BJ (cell line): ENCODE data around the gene C1QTNF12. TPM values are rescaled to one million over a fixed set of nuclear protein-coding genes. Genes with fewer than 3 reads are reported as not detected.

Source experiments
- CTCF ChIA-PET: fragments of 350-600 bp; formaldehyde crosslinking; extraction: SDS; loops from one replicate; lab custom pipeline; 2021; ENCODE audit warnings: antibody characterized with exemption, inconsistent platforms; lab: Yijun Ruan, JAX
- POLR2A ChIA-PET: fragments of 300-600 bp; sonication (Branson Sonifier 250); formaldehyde crosslinking; extraction: SDS; loops from one replicate; lab custom pipeline; 2021; ENCODE audit warnings: antibody characterized with exemption; lab: Charles Lee
- DNase-seq: peaks from one replicate; pipeline ENCODE4 v3.0.0-alpha.2; 2011; ENCODE audit warnings: low read depth
- H3K27me3 ChIP-seq: 2 replicates; pipeline ENCODE4 v1.6.0; 2011; ENCODE audit warnings: low read length; ENCODE audit not compliant: control insufficient read depth, insufficient read depth
- H3K36me3 ChIP-seq: 2 replicates; pipeline ENCODE4 v1.5.1; 2011; ENCODE audit warnings: low read length; ENCODE audit not compliant: control insufficient read depth, insufficient read depth
- H3K4me3 ChIP-seq: 2 replicates; pipeline ENCODE4 v1.5.1; 2011; ENCODE audit warnings: low read depth, mild to moderate bottlenecking, control low read depth, low read length
- CTCF ChIP-seq: IDR thresholded peaks from 2 replicates; pipeline ENCODE4 v1.5.1; 2011; ENCODE audit warnings: low read depth, mild to moderate bottlenecking, control low read depth, inconsistent platforms, low read length, moderate library complexity; ENCODE audit not compliant: insufficient read depth
- polyA plus RNA-seq: library from polyadenylated mRNA; depleted of rRNA; stranded (reverse); fragments of >200 nt; gene quantifications from 2 replicates; pipeline ENCODE4 v1.2.3, GENCODE V29; 2011

Gene C1QTNF12
- polyA plus RNA-seq, 1 experiment = 0.42 TPM

- no peak for DNase-seq
- no peak for TF ChIP-seq CTCF
- ChIA-PET POLR2A (no interaction called here), CTCF (interaction anchor here (0.8 kb wide), 1 partner anchor 73 kb away, joined by 3 read pairs; no protein-coding TSS in a partner anchor)
- Histone ChIP-seq H3K36me3 (no peaks in the 10 kb centered on the region; the same call in 1 of the 2 replicates), H3K27me3 (no peaks in the 10 kb centered on the region), H3K4me3 (no peak overlapping the region)
Observed at GRCh38 chr1:1242461-1243265, 3.9 kb downstream of the C1QTNF12 start.

- no peak for DNase-seq
- TF ChIP-seq CTCF = no peak
- H3K4me3 ChIP-seq = no peak overlapping the region
- POLR2A ChIA-PET = no interaction called here
- H3K27me3 ChIP-seq = no peaks in the 10 kb centered on the region
- CTCF ChIA-PET = interaction anchor here (0.8 to 1.8 kb wide), 3 partner anchors 72 to 240 kb away, joined by 3 to 5 read pairs (median 3); no protein-coding TSS in a partner anchor
- no peaks in the 10 kb centered on the region; the same call in 1 of the 2 replicates for H3K36me3 ChIP-seq
Observed at GRCh38 chr1:1241588-1242219, 4.8 kb downstream of the C1QTNF12 start.

- no peak for DNase-seq
- ChIA-PET CTCF (interaction anchor here (1.2 to 1.8 kb wide), 2 partner anchors 119 to 240 kb away, joined by 3 to 5 read pairs; no protein-coding TSS in a partner anchor), POLR2A (no interaction called here)
- Histone ChIP-seq H3K27me3 (no peaks in the 10 kb centered on the region), H3K4me3 (no peak overlapping the region), H3K36me3 (no peaks in the 10 kb centered on the region; the same call in 1 of the 2 replicates)
- no peak for TF ChIP-seq CTCF
Observed at GRCh38 chr1:1240822-1241587, 5.5 kb downstream of the C1QTNF12 start.

- DNase-seq = no peak
- POLR2A ChIA-PET = no interaction called here
- Histone ChIP-seq H3K27me3 (no peaks in the 10 kb centered on the region), H3K36me3 (no peaks in the 10 kb centered on the region; the same call in 1 of the 2 replicates), H3K4me3 (no peak overlapping the region)
- CTCF ChIA-PET = interaction anchor here (1.3 to 1.8 kb wide), 3 partner anchors 10 to 118 kb away, joined by 4 to 5 read pairs (median 5); no protein-coding TSS in a partner anchor
- TF ChIP-seq CTCF = no peak
Observed at GRCh38 chr1:1240348-1240732, 6.2 kb downstream of the C1QTNF12 start.
